K562 (cell line): ENCODE data around the gene CEP295NL. TPM values are rescaled to one million over a fixed set of nuclear protein-coding genes. Genes with fewer than 3 reads are reported as not detected.

Experiments used
- BHLHE40 ChIP-seq: IDR thresholded peaks from 2 replicates; pipeline ENCODE4 v1.6.1; 2011; ENCODE audit warnings: low read length, improper control_type of control experiment
- CTCF ChIP-seq, 3 experiments: IDR thresholded peaks in 2 of 3; conservative IDR thresholded peaks in 1 of 3; 2 replicates each; pipeline ENCODE4 v1.5.1; 2011 to 2012; ENCODE audit warnings: low read length in 3 of 3, mild to moderate bottlenecking in 3 of 3, control low read depth in 2 of 3, improper control_type of control experiment in 1 of 3, inconsistent platforms in 1 of 3, low read depth in 1 of 3, mixed read lengths in 1 of 3, moderate library complexity in 1 of 3; ENCODE audit not compliant: insufficient read depth in 2 of 3
- MAZ ChIP-seq, 2 experiments: fragments of 450-650 bp in 1 of 2; sonication (generic) in 1 of 2; formaldehyde crosslinking; IDR thresholded peaks in 1 of 2; conservative IDR thresholded peaks in 1 of 2; 2 replicates each; pipeline versions ENCODE4 v1.4.0 to v1.5.0; 2020; ENCODE audit warnings: mild to moderate bottlenecking in 1 of 2, missing genetic modification reagents in 1 of 2
- RAD21 ChIP-seq, 2 experiments: fragments of 250-450 bp in 1 of 2; fragments of 450-650 bp in 1 of 2; sonication (Bioruptor Pico) in 1 of 2; formaldehyde crosslinking in 1 of 2; IDR thresholded peaks in 1 of 2; conservative IDR thresholded peaks in 1 of 2; 2 replicates each; pipeline versions ENCODE4 v1.4.0 to v1.8.0; 2020 to 2022; ENCODE audit warnings: mild to moderate bottlenecking in 2 of 2, moderate library complexity in 1 of 2
- RCOR1 ChIP-seq, 2 experiments: IDR thresholded peaks; 2 replicates each; pipeline ENCODE4 v1.6.1; 2012; ENCODE audit warnings: low read depth in 2 of 2, low read length in 2 of 2, borderline replicate concordance in 1 of 2, improper control_type of control experiment in 1 of 2
- REST ChIP-seq, 2 experiments: fragments of 450-650 bp; formaldehyde crosslinking in 1 of 2; IDR thresholded peaks; 2 replicates each; pipeline versions ENCODE4 v1.4.0 to v1.6.1; 2014 to 2020; ENCODE audit warnings: mild to moderate bottlenecking in 2 of 2, borderline replicate concordance in 1 of 2, low read depth in 1 of 2
- RNF2 ChIP-seq: sonication (generic); IDR thresholded peaks from 2 replicates; pipeline ENCODE4 v1.6.1; 2016
- ZNF764 ChIP-seq: fragments of 250-450 bp; sonication (Bioruptor Pico); IDR thresholded peaks from 2 replicates; pipeline ENCODE4 v1.4.0; 2020; ENCODE audit warnings: low read depth, mild to moderate bottlenecking, moderate library complexity
- polyA plus RNA-seq, 8 experiments: library from polyadenylated mRNA; depleted of rRNA in 4 of 8; stranded (reverse) in 5 of 8; unstranded in 3 of 8; fragments of >200 nt; fragmentation: Nextera tagmentation in 2 of 8; fragmentation: Illumina TruSeq in 1 of 8; extraction: Ambion mirVana in 2 of 8; extraction: Trizol in 1 of 8; gene quantifications; 2 replicates each; pipeline versions ENCODE4 v1.2.1 to v1.2.3, GENCODE V29; 2011 to 2014; ENCODE audit warnings: inconsistent platforms in 1 of 8, missing spikeins in 1 of 8
- total RNA-seq, 7 experiments: library from RNA; depleted of rRNA in 6 of 7; stranded (reverse); fragments of >200 nt in 6 of 7; fragmentation: Illumina TruSeq in 2 of 7; extraction: Trizol in 2 of 7; gene quantifications; 2 replicates each; pipeline versions ENCODE4 v1.2.1 to v1.2.3, GENCODE V29; 2011 to 2021; ENCODE audit warnings: low replicate concordance in 1 of 7
- TF ChIP-seq, protein P1 (sequence below): sonication (generic); formaldehyde crosslinking; IDR thresholded peaks from 2 replicates; pipeline ENCODE4 v1.8.0; 2022; ENCODE audit warnings: missing genetic modification reagents, mild to moderate bottlenecking, borderline replicate concordance

The CEP295NL gene
- total and polyA plus RNA-seq, 9 of the 15 experiments (the other 6 are each of a cell fraction or from before 2014, with no cell fraction given): not detected

GRCh38 chr17:78865682-78866390 lies 37.2 kb downstream of the CEP295NL start (continued):
- TF ChIP-seq ZNF764 (CRISPR knock-in tag) (peak; percentile 98), RAD21 (CRISPR knock-in tag; conservative IDR thresholded peaks at IDR 0.05 in 1 of 2, IDR thresholded peaks at IDR 0.05 in 1 of 2) (peak; percentile 59 to 80), RCOR1 (IDR thresholded peaks at IDR 0.05; ENCODE audit: borderline replicate concordance in 1 of 2, low read depth in 2 of 2, low read length in 2 of 2) (0 out of 4 replicates have a peak, but pooled peaks of 1 of the 2 experiments have one; percentile 8), MAZ (CRISPR knock-in tag; conservative IDR thresholded peaks at IDR 0.05 in 1 of 2, IDR thresholded peaks at IDR 0.05 in 1 of 2) (no peak), REST (IDR thresholded peaks at IDR 0.05; ENCODE audit: borderline replicate concordance) (peak; percentile 56; the same call in 1 of the 2 replicates), REST (CRISPR knock-in tag; IDR thresholded peaks at IDR 0.05; ENCODE audit: low read depth) (no peak), BHLHE40 (0 out of 2 replicates have a peak, but pooled peaks have one; percentile 12), CTCF (IDR thresholded peaks at IDR 0.05 in 2 of 3, conservative IDR thresholded peaks at IDR 0.05 in 1 of 3; ENCODE audit: insufficient read depth in 2 of 3, low read depth in 1 of 3, low read length in 3 of 3) (peak; percentile 89 to 94 (median 92)), RNF2 (no peak)
- TF ChIP-seq, protein P1, sequence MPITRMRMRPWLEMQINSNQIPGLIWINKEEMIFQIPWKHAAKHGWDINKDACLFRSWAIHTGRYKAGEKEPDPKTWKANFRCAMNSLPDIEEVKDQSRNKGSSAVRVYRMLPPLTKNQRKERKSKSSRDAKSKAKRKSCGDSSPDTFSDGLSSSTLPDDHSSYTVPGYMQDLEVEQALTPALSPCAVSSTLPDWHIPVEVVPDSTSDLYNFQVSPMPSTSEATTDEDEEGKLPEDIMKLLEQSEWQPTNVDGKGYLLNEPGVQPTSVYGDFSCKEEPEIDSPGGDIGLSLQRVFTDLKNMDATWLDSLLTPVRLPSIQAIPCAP (CRISPR knock-in tag): no peak
